ENCODE results near the gene SNX3.

The SNX3 gene

GRCh38 chr6:108170332-108171290, 90.2 kb downstream of the SNX3 start:
- DNase-seq: no peak

DNA sequence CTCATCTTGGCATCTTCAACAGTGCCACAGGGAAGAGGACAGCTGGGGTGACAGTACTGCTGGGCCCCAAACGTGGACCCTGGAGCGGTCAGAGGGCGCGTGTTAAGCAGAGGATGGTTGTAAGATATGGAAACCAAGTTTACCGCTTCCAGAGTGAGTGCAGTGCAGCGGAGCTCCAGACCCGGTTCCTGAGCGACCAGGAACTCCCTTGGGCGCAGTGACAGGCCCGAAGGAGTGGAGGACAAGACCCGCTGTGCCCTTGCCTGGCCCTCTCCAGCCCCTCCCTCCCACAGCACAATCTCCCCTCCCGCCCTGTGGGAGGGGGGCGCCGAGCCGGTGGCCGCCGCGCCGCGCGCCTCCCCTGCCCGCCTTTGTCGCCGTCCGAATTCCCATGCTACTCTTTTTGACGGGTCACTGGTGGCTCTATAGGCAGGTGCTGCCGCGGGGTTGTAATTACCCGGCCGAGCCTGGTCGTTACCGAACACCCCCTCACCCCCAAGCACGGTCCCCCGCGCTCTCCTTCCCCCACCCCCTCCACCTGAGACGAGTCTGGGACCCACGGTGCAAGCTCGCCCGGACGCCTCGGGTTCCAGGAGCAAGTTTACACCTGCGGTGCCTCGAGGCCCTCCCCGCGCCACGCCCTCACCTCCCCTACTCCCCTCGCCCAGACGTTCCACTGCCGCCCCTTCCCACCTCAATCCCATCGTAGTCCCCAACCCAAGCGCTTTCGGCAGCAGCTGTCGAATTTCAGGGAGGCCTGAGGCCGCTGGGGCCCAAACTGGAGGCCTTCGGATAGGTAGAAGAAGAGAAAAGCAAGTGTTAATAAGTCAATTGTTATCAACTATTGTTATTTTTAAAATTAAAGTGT, 91.1 kb downstream of the SNX3 start:
- DNase-seq: no peak

GRCh38 chr6:108168501-108169463, 92.1 kb downstream of the SNX3 start:
- DNase-seq: no peak

- no peak for DNase-seq
Observed at GRCh38 chr6:108168090-108168463, 92.8 kb downstream of the SNX3 start.

DNA sequence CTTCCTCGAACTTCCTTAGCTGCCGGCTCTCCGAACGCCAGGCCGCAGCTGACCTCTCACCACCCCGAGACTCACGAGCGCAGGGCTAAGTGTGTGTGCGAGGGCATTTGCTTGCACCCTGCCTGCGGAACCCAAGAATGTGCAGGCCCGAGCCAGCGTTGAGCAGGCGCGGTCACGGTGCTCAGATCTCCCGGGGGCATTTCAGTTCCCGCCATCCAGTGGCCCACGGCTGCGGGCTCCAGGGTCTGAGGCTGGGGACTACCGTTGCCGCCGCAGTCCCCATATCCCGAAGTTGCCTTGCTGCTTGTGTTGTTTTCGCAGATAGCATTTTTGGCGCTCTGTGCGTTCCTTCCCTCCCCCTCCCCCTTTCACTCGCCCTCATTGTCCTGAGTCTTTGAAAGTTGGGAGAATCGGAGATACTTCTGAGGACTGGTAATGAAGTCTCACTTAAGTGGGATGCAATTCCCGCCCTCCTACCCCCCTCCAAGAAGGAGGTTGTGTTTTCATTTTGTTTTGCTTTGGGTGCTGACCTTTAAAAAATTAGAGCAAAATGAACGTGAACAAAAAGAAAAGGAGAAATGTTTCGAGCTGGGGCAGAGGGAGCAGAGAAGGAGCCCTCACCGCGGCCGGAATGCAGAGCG, 93.3 kb downstream of the SNX3 start:
- no peak for DNase-seq

GRCh38 chr6:108166664-108167448, 94.0 kb downstream of the SNX3 start:
- no peak for DNase-seq

DNA sequence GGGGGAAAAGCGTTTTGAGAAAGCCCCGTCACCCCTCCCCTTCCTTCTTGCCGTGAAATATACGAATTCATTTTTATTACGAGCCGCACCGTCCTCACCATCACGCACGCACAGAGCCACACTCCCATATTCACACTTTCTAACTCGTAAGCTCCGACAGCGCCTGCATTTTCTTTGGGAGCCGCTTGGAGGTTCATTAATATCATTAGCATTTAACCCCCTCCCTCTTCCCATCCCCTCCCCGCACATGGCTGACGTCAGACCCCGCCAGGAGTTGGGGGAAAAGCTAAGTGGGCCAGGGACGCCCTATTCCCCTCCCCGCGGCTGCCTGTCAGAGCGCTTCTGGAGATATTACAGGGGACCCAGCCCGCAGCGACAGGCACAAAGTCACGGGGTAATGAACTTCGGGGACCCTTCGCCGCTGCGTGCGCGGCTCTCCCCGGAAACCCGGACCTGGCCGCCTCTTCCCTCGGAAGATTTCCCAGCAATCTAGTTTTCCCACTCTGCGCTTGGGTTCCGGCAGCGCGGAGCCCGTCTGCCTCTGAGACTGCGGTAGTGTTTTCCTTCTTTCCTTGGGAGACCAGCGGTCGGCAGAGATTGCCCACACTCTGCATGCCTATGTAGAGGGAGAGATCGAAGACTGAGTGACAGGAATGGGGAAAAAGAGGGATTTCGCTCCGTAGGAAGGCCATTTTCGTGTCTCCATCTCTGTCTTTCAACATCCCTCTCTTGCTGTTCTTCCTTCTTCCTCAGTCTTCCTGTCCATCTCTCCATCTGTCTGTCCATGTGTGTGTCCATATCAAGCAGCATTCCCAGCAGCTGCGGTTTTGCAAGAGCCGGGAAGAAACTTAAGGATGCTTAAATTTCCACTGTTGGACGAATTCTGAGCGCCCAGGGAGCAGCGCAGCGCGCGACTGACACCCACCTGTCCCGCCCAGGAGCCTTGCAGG, 94.9 kb downstream of the SNX3 start, which contains the start of gene NR2E1:
Gene NR2E1, plus strand, starts transcription at position 309 of the 950 bp plus-strand sequence. CDS start 744 bp downstream, outside the sequence.
- DNase-seq: peak; percentile 32

DNA sequence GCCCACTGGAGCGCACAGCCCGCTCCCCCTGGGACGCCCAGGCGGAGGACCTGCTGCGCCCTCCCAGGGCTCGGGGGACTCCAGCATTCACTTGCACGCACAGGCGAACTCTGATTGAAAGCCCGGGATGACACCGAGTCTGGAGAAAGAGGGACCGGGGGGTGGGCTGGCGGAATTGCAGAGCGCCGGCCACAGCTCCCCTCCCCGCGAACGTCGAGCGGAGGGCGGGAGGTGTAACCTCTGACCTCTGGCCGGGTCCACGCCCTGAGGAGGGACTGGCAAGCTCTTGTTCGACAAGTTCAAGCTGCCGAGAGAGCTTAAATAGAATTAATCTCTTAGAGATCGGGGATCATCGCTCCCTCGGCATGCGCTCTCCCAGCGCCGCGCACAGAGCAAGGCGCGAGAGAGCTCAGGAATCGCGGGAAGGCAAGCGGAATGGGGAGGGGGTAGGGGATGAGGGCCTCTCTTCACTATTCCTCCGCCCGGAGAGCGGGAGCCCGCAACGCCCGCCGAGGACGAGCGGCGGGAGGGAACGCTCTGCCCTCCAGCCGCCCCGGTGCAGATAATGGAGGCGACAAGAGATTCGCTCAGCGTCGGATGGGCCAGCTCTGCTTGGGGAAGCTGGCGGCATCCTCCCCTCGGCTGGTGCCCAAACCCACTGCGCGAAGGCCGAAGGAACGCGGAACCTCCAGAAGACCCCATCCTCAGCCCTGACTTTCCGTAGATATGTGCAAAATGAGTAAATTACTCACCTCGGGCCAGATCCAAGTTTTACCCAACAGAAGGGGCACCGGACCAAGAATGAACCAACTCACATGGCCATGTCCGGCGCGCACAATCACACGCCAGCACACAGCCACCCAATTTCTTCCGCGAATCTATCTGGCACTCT, 95.8 kb downstream of the SNX3 start:
- DNase-seq: no peak

DNA sequence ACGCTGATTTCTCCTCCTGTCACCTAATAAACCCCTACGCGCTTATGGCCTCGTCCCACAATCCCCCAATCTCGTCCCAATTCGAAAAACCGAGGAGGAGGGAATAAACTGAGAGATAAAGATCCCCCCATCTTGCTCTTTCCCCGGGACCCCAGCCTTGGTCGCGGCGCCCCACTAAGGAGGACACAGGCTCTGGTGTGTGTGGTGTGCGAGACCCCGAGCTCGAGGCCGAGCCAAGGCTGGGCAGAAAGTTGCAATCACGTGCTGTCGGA, 96.4 kb downstream of the SNX3 start:
- no peak for DNase-seq

- no peak for DNase-seq
Observed at GRCh38 chr6:108163644-108164542, 96.9 kb downstream of the SNX3 start.

- DNase-seq: no peak
Observed at GRCh38 chr6:108163267-108163643, 97.6 kb downstream of the SNX3 start.

DNA sequence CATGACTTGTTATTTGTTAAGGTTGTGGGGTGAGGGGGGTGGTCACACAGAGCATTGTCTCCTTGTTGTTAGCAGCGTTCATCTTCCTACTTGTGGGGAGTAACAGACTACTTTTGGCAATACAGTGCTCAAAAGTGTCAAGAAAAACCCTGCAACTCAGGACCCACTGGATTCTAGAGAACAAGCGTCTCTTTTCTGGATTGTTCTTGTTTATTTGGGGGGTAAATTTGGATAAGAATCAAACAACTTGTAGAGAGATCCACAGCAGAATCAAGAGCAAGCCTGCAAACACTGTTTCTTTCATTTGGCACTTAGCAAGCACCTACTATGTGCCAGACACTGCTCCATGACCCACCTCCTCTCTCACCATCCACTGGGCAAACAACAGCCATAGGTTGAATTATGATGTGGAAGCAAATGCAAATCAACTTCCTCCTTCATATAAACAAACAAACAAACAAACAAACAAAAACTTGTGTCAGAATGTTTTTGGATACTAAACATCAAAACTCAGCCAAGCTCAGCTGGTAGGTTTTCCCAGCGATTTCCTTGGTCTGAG, 99.0 kb downstream of the SNX3 start:
- DNase-seq: no peak

Measured in NCI-H1694 treated with DMSO at 0.1 percent for 48 hours (cell line).